HG02763 (cell line): ENCODE measurements around the gene DDA1.

Source experiments
- ATAC-seq: cut with Tn5 transposase; IDR thresholded peaks from one replicate; pipeline ENCODE4 v1.9.1; 2021; ENCODE audit warnings: mild to moderate bottlenecking, moderate library complexity; ENCODE audit not compliant: unreplicated experiment

The DDA1 gene

DNA sequence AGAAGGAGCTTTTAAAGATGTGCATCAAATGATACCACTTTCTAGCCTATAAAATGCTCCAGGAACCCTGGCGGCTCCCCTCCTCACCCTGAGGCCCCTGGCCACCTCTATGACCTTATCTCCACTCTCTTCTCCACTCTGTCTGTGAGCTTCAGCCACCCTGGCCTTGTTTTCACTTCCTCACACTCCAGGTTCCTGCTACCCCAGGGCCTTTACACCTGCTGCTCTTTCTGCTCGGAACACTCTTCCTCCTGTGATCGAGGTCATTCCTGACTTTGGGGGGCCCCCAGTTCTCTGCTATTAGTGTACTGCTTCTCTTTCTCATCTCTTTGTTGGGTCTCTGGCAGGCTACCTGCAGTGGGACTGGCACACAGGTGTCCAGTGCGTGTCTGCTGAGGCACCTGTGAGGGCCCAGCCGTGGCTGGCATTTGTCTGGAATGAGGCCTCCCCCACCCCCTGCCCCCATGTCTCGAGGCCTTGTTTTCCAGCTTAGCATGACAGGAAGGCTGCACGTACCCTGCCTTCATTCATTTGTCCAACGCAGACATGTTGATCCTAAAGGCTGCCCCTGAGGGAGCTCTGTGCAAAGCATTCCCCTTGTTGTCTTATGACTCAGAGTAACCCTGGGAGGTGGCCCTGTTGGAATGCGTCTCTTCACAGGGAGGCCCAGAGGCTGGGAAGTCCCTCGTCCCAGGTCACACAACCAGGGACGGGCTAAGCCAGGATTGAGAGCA, 2.3 kb downstream of the DDA1 start:
- no peak for ATAC-seq

DNA sequence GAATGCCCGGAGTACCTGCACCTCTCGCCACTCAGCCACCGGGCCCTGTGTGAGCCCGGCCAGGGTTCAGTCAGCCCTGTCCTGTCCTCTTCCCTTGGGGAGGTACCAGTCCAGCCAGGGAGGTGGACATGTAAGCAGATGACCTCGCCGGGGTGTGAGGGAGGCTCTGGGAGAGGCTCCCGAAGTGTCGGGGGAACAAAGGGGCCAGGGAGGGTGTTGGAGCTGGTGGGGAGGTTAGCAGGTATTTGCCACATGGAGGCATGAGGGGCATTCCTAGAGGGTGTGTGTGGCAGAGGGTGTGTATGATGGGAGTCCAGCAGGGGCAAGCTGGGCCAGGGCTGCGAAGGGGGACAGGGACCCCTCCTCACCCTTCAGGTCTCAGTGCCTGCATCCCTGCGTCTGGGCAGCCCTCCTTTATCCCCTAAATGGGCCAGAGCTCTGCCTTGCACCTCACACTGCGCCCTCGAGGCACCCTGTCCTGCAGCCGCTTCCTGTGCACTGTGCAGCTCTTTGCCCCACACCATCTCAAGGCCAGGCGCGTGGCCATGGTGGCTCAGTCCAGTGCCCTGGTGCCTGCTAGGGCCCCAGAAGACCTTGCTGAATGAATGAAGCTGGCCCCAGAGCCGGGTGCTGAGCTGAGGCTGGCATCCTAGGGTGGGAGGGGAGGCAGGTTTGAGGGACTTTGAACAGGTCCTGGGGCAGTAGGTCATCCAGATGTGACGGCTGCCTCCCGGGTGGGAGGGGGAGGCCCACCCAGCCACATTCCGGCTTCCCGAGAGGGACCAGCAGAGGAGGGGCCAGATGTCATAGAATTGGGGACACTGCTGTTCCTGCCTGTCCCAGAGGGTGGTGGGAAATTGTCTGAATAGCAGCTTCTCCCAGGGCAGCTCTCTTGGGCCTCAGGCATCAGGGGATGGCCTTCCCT, 3.1 kb downstream of the DDA1 start:
- no peak for ATAC-seq

DNA sequence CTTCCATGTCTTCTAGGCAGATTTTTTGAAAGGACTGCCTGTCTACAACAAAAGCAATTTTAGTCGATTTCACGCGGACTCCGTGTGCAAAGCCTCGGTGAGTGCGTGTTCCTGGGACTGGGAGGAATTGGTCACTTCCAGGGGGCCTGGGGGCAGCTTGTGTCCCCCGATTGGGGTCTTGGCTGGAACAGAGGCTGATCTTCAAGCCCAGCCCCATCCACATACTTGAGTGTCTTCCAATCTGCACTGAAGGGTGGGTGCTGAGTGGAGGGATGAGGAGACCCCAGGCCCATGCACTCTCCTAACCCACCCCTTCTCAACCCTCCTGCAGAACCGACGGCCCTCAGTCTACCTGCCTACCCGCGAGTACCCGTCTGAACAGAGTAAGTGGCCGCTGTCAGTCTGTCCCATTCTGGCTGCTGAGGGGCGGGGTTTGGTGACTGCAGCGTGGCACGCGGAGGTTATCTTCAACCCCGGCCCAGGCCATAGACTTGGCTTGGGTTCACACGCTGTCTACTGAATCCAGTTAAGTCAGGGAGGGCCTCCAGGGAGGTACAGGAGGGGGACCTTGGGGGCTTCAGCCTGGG, 4.7 kb downstream of the DDA1 start:
- ATAC-seq = no peak

DNA sequence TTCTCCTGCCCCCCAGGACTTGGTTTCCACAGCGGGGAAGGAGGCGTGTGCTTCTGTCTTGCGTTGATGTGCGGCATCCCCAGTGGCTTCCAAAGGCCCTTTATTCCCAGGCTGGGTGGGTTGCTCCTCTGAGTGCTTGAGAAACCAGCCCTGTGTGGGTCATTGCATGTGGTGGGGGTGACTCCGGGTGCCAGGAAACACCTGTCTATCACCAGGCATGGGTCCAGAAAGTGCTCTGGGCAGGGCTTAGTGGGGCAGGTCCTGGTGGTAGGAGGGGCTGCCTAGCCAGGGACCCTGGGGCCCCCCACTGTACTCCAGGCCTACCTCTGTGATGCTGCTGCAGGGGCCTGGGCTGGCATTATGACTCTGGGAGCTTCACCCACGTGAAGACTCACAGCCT, 9.6 kb downstream of the DDA1 start:
- ATAC-seq = no peak

DNA sequence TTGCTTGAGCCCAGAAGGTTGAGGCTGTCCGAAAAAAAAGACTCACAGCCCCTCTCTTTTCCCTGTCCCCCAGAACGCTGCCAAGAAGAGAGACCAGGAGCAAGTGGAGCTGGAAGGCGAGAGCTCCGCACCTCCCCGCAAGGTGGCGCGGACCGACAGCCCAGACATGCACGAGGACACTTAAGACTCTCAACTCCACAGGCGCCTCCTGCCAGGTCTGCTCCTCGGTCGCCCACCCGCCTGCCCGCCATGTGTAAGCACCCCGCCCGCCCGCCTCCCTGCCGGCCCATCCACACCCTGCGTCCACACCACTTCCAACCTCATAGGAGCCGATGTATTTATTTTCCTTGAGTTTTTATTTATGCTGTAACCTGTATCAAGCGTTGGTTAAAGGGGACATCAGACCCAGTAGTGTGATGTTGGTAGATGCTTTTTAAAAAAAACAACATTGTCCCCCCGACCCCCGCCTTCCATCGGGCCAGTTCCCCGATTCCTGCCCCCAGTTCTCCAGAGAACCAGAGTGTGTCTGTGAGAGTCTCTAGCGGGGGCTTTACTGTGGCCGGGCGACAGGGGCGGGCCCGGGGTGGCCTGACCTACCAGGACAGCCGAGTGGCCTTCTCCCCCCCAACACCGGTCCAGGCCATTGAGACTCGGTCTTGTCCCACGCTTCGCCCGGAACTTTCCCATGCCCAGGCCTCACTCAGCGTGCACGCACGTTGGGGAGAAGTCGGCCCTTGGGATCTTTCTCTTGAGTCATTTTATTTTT, 10.3 kb downstream of the DDA1 start:
- ATAC-seq = no peak

- ATAC-seq = no peak
Observed at GRCh38 chr19:17320435-17320834, 11.1 kb downstream of the DDA1 start.

DNA sequence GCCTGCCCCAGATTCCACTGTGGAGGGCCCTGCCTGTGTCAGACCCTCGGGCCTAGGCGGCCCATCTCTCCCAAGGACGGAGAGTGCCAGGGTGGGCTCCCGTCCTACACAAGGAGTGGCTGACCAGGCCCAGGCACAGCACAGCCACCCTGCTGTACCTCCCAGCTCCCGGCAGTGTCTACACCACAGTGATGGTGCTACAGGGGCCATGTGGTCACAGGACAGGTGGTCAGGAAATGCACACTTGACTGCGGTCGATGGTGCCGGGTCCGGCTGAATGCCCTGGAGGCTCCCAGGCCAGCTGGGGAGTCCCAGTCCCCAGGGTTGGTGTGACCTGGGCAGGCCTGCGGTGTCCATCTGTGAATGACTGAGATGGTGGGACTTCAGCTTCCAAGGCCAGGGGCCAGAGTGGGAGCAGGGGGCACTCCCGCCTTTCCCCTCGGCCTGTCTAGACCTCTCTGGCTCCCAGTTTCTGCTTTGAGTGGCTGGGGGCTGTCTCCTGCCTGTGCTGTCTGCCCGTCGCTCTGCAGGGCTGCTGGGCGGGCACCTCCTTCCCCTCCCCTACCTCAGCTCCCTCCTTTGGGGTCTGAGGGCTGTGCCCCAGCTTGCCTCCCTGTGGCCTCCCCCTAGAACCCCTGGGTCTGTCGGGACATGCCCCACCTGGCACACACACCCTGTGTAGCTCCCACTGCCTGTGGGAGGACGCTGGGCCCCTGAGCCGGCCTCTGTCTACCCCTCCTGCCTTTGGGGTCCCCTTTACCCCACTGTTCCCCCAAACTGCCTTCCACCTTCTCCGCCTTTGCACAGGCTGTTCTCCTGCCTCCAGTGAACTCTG, 12.5 kb downstream of the DDA1 start:
- no peak for ATAC-seq

DNA sequence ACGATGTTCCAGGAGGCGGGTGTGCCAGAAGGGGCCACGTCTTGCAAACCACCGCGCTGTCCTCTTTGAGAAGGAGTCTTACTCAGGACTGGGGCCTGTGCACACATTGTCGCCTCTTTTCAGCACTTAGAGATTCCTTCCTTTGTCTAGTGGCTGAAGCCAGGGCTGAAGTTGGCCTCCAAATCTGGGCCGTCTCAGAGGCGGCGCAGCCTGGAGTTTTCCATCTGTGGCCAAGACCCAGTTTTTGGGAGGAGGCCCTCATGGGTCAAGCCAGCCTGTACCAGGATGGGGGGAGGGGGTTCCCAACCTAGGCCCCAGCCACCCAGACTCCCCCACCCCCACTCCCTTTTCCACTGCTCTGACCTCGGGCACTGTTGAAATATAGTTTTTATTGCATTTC, 13.5 kb downstream of the DDA1 start:
- no peak for ATAC-seq

- ATAC-seq = no peak
Observed at GRCh38 chr19:17323300-17323963, 14.1 kb downstream of the DDA1 start.

GRCh38 chr19:17323964-17324332, 14.6 kb downstream of the DDA1 start:
- ATAC-seq = no peak

- ATAC-seq = no peak
Observed at GRCh38 chr19:17324357-17325114, 15.2 kb downstream of the DDA1 start.

DNA sequence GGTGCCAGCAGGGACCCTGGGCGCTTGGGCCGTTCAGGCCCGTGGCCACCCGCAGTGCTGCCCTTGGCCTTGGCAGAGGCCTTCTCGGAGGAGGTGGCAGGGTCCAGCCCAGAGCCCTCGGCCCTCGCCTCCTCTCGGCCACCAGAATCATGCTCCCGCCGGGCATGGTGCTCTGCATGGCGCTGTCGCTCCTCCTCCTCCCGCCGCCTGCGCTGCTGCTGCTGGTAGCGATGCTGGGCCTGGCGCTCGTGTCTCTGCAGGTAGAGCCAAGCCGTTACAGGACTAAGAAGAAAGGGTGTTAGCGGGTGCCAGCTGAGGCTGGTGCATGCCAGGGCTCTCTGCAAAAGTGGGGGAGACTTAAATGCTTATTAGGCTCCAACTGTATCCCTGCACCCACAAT, 15.8 kb downstream of the DDA1 start:
- no peak for ATAC-seq

- ATAC-seq = no peak
Observed at GRCh38 chr19:17325881-17326594, 16.7 kb downstream of the DDA1 start.

- no peak for ATAC-seq
Observed at GRCh38 chr19:17326595-17326966, 17.2 kb downstream of the DDA1 start.

DNA sequence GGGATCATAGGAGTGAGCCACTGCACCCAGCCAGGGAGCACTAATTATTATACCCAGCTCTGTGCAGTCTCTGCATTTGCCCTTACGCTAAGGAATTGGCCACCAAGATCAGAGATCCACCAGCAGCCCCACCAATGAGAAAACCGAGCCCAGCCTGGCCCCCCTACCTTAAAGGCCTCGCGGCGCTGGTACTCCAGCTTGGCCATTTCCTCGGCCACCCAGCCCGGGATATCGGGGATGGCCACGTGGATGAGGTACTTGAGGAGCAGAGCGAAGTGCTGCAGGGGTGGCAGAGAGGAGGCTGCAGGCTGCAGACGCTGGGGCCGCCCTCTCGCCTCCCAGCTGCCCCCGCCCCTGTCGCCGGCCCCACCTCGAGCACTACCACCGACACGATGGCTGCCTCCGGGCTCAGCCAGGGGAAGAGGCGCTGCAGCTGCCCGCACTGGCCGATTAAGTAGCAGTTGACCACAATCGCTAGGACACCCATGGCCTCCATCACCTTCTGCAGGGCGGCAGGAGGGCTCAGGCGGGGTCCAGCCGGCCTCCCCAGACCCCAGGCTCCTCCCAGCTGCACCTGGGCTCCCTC, 17.8 kb downstream of the DDA1 start:
- ATAC-seq = no peak

DNA sequence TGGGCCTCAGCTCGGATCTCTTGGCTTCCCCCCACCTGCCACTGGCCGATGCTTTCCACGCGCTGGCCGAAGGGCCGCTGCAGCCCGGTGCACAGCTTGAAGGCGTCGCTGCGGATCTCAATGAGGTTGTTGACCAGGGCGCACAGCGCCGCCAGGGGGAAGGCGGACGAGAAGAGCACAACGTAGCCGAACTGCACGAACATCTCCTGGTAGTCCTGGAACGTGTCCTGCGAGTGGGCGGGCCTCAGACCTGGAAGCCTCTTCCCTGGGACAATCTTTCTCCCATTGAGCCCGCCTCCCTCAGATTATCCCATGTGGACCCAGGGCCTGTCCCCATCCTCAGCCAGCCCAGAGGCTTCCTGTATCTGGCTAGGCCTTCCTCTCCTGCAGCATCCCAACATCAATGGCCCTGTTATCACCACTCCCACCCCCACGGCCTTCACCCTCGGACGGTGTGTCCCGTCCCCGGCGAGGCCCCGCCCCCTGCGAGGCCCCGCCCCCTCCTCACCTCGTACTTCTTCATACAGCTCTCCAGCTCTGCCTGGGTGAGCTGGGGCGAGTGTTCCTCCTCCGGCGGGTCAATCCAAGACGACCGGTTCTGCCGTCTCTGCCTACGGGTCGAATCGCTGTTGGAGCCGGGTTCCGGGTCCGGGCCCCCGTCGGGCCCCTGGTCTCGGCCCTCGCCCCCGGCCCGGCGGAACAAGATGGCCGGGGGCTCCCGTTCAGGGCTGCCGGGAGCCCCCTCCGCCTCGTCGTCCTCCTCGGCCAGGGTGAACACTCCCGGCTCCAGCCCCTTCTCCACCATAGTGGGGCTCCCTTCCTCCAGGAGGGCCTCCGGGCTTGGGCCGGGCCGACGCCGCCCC, 18.5 kb downstream of the DDA1 start:
- ATAC-seq = no peak
